ENCODE measurements around the gene ARG2.

GRCh38 chr14:67641480-67641879, 21.8 kb downstream of the ARG2 start:
- TF ChIP-seq, protein P1, sequence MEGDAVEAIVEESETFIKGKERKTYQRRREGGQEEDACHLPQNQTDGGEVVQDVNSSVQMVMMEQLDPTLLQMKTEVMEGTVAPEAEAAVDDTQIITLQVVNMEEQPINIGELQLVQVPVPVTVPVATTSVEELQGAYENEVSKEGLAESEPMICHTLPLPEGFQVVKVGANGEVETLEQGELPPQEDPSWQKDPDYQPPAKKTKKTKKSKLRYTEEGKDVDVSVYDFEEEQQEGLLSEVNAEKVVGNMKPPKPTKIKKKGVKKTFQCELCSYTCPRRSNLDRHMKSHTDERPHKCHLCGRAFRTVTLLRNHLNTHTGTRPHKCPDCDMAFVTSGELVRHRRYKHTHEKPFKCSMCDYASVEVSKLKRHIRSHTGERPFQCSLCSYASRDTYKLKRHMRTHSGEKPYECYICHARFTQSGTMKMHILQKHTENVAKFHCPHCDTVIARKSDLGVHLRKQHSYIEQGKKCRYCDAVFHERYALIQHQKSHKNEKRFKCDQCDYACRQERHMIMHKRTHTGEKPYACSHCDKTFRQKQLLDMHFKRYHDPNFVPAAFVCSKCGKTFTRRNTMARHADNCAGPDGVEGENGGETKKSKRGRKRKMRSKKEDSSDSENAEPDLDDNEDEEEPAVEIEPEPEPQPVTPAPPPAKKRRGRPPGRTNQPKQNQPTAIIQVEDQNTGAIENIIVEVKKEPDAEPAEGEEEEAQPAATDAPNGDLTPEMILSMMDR (conservative IDR thresholded peaks at IDR 0.05 in 1 of 2, IDR thresholded peaks at IDR 0.05 in 1 of 2; ENCODE audit: low read depth in 1 of 2, low read length in 2 of 2): no peak
- no peak for TF ChIP-seq EZH2 (IDR thresholded peaks at IDR 0.05; ENCODE audit: low read length, missing control alignments)

All from fibroblast of lung (primary cell).